Adipocyte (in vitro differentiated cells): Measurements from ENCODE around the gene AP2A2.

Experiments used
- DNase-seq: peaks from one replicate; pipeline ENCODE4 v3.0.0-alpha.2; 2015; ENCODE audit warnings: low read depth
- H3K27me3 ChIP-seq: replicated peaks from 2 replicates; pipeline ENCODE4 v1.7.0; 2013; ENCODE audit warnings: mild to moderate bottlenecking, low read length, moderate library complexity; ENCODE audit not compliant: control insufficient read depth, insufficient read depth
- H3K36me3 ChIP-seq: 2 replicates; pipeline ENCODE4 v1.7.0; 2013; ENCODE audit warnings: low read length, mild to moderate bottlenecking, moderate library complexity; ENCODE audit not compliant: control insufficient read depth, insufficient read depth, severe bottlenecking
- H3K4me1 ChIP-seq: 2 replicates; pipeline ENCODE4 v1.7.0; 2013; ENCODE audit warnings: mild to moderate bottlenecking, low read length, moderate library complexity; ENCODE audit not compliant: control insufficient read depth, insufficient read depth
- H3K4me3 ChIP-seq: 2 replicates; pipeline ENCODE4 v1.7.0; 2013; ENCODE audit warnings: mild to moderate bottlenecking, low read length, moderate library complexity
- H3K9ac ChIP-seq: 2 replicates; pipeline ENCODE4 v1.7.0; 2013; ENCODE audit warnings: mild to moderate bottlenecking, low read length, moderate library complexity
- H3K9me3 ChIP-seq: 2 replicates; pipeline ENCODE4 v1.7.0; 2013; ENCODE audit warnings: mild to moderate bottlenecking, low read length, moderate library complexity; ENCODE audit not compliant: control insufficient read depth

Gene AP2A2

DNA sequence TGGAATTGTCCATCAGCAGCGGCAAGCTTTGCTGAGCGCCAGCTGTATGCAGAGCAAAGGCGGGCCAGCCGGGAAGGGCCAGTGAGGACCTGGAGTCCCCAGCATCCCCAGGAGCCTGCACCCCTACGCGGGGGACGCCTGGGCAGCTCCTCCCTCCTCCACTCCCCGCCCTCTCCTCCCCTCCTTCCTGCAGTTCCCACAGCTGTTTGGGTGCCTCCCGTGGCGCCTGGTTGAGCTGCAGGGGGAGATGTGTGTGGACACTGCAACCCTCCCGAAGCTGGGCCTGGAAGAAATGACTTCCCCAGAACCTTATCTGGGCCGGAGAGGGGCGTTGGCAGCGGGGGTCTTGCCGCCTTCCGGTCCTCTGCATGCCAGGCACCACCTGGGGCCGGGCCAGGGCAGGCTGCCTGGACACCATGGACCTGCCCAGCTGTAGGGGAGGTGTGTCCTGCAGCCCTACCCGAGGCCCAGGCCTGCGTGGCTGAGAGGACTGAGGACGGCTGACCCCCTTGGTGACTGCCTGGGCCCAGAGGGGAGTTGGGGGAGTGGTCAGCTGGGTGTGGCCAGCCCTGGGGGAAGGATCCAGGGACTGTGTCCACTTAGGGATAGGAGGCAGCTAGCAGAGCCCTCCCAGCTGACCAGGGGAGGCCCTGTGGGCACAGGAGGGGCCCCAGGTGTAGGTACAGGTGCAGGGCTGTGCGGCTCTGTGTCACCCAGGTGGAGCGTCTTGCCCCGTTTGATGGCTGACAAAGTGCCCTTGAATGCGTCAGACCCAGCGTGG is 127.6 kb downstream of the AP2A2 start:
- Histone ChIP-seq H3K36me3 (no peaks in the 10 kb centered on the region), H3K9ac (no peak overlapping the region), H3K9me3 (no peaks in the 10 kb centered on the region), H3K4me1 (no peaks in the 10 kb centered on the region), H3K27me3 (peaks cover 44% of the 10 kb centered on the region), H3K4me3 (no peak overlapping the region)
- no peak for DNase-seq

DNA sequence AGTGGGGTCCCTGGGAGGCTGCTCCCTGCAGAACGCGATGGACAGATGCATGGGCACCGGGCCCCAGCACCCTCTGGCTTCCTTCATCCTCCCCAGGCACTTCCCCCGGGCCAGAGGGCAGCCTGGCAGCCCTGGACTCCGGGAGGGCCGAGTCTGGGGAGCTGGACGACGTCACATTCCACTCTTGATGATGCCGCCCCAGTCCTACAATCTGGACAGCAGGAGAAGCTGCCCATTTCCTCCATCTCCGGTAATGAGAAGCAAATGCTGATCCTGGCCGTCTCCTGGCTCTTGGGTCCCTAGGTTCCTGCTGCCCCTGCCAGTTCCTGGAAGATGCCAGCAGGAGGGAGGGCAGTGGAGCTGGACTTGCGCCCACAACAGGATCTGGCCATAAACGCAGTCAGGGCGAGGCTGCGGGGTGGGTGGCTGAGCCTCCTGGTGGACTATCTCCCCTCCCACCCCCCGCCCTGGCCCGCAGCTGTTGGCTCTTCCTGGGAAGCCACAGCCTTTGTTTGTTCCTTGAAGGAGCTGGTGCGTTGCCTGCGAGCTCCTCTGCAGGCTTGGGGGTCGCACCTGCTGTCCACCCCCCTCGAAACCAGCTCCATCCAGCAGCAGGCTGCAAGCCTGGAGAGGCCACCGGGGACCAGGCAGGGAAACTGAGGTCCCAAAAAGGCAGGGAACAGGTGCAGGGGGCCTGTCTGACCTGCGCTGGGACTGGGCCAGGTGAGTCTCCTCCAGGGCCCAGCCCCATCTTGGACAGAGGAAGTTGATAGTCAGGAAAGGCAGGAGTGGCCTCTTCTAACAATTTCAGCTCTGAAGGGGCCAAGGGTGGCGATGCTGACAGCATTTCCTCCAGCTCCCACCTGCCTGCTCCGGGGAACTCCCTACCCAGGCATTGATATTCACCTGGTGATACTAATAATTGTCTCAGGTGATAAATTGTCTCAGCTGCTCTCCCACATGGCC is 128.8 kb downstream of the AP2A2 start:
- no peaks in the 10 kb centered on the region for H3K36me3 ChIP-seq
- no peak overlapping the region for H3K4me3 ChIP-seq
- DNase-seq, result peak; percentile 47

DNA sequence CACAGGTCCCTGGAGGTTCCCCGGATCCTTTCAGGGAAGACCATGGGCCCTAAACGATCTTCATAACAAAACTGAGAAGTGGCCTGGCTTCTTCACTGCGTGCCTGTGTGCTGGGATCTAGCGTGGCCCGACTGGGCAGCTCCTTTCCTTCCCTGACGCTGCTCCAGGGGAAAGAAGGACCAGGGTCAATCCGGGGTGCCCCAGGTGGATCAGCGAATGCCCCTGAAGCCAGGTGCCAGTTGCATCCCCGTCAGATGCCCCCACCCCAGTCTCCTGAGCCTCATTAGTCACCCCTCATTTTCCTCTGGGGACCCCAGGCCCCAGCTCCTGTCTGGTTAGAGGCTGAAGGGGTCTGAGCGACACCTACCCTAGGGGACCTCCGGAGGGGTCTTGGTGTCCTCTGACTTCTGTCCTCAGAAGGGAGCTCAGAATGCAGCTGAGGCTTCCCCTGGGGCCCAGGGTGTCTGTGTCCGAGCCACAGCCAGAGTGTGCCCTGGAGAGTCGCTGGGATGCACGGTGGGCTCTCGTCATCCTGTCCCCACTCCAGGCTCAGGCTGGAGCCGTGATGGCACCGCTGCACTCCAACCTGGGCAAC is 129.5 kb downstream of the AP2A2 start:
- H3K9ac ChIP-seq, result no peak overlapping the region
- no peak for DNase-seq
- no peaks in the 10 kb centered on the region for H3K4me1 ChIP-seq
- no peaks in the 10 kb centered on the region for H3K36me3 ChIP-seq
- H3K27me3 ChIP-seq, result peaks cover 28% of the 10 kb centered on the region
- H3K4me3 ChIP-seq, result no peak overlapping the region
- H3K9me3 ChIP-seq, result no peaks in the 10 kb centered on the region

More for the DNA sequence above, 128.8 kb downstream of the AP2A2 start:
- no peaks in the 10 kb centered on the region for H3K9me3 ChIP-seq
- no peak overlapping the region for H3K9ac ChIP-seq
- H3K27me3 ChIP-seq, result peaks cover 34% of the 10 kb centered on the region
- H3K4me1 ChIP-seq, result no peaks in the 10 kb centered on the region

DNA sequence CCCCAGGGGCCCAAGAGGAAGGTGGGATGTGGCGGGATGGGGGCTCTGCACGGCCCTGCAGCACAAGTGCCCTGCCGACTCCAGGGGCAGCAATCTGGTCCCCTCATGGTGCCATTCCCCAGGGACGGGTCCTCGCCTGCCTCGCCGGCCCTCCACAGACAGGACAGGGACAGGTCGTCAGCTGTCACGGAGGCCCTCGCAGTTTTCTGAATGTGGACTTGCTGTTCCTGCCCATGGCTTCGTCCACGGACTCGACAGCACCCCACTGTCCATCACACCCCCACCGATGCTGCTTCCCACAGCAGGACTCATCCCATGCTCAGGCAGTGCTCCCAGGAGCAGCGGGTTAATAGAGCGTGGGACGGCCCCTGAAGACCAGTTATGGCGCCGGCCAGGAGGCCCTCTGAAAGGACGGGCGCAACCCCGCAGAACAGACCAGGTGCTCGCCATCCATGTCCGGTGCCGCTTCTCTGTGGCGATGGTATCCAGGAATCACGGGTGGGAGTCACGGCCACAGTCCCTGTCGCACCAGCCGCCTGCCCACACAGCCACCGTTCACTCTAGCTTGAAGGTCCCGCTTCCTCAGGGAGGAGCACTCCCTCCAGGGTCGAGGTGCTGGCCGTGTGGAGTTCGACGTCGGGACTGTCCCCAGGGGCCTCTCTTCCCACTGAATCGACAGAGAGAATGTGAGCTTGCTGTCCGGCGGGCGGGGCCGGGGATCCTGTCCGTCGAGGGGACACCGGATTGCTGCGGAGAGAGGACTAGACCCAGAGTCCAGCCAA is 130.5 kb downstream of the AP2A2 start:
- Histone ChIP-seq H3K36me3 (no peaks in the 10 kb centered on the region), H3K9ac (no peak overlapping the region), H3K27me3 (peaks cover 24% of the 10 kb centered on the region), H3K9me3 (no peaks in the 10 kb centered on the region), H3K4me3 (no peak overlapping the region), H3K4me1 (peaks cover 8% of the 10 kb centered on the region)
- DNase-seq, result no peak

DNA sequence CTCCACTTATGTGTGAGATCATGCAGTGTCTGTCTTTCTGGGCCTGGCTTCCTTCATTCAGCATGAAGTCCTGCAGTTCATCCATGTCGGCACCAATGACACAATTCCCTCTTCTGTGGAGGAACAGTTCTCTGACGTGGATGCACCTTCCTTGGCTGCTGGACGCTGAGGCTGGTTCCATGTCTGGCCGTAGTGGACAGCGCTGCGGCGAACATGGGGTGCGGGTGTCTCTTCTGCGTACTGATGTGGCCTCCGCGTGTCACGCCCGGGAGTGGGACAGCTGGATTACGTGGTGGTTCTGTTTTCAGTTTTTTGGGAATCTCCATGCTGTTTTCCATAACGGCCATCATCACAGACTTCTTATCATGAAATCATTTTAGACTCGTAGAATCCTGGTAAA is 132.1 kb downstream of the AP2A2 start:
- no peak overlapping the region for H3K4me3 ChIP-seq
- H3K4me1 ChIP-seq, result peaks cover 8% of the 10 kb centered on the region
- no peak overlapping the region for H3K9ac ChIP-seq
- peaks cover 24% of the 10 kb centered on the region for H3K27me3 ChIP-seq
- peaks cover 14% of the 10 kb centered on the region for H3K9me3 ChIP-seq
- DNase-seq, result no peak
- H3K36me3 ChIP-seq, result no peaks in the 10 kb centered on the region

DNA sequence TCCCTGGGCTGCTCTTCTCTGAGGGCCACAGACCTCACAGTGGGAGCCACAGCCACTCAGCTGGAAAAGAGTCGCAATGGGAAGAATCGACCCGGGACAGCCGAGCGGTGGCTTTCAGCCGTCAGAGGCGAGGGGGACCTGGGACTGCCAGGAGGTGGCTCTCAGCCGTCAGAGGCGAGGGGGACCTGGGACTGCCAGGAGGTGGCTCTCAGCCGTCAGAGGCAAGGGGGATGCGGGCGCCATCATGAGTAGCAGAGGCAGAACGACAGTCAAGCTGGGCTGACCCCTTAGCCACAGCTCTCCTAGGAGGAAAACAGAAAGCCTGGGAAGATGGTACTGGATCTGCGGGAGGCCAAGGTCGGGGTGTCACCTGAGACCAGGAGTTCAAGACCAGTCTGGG is 134.1 kb downstream of the AP2A2 start:
- DNase-seq, result no peak
- Histone ChIP-seq H3K27me3 (peaks cover 13% of the 10 kb centered on the region), H3K9me3 (peaks cover 22% of the 10 kb centered on the region), H3K4me3 (no peak overlapping the region), H3K36me3 (no peaks in the 10 kb centered on the region), H3K9ac (no peak overlapping the region), H3K4me1 (peaks cover 8% of the 10 kb centered on the region)

DNA sequence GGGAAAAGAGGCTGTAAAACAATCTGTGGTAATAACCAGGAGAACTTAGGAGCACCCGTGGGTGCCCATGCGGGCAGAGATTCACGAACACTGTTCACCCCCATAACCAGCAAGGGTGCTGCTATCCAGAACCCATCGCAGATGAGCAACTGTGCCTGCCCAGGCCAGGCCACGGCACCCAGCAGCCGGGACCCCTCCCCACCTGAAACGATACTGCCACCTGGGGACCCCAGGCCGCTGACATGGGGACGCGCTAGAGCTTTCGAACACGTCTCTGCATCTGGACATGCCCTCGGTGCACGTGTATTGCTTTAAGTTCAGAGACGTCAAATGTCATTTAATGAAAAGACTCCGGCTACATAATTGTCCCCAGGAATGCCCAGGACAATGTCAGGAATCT is 134.7 kb downstream of the AP2A2 start:
- Histone ChIP-seq H3K9ac (no peak overlapping the region), H3K4me1 (peaks cover 8% of the 10 kb centered on the region), H3K36me3 (no peaks in the 10 kb centered on the region), H3K27me3 (peaks cover 10% of the 10 kb centered on the region), H3K9me3 (peaks cover 22% of the 10 kb centered on the region), H3K4me3 (no peak overlapping the region)
- no peak for DNase-seq

DNA sequence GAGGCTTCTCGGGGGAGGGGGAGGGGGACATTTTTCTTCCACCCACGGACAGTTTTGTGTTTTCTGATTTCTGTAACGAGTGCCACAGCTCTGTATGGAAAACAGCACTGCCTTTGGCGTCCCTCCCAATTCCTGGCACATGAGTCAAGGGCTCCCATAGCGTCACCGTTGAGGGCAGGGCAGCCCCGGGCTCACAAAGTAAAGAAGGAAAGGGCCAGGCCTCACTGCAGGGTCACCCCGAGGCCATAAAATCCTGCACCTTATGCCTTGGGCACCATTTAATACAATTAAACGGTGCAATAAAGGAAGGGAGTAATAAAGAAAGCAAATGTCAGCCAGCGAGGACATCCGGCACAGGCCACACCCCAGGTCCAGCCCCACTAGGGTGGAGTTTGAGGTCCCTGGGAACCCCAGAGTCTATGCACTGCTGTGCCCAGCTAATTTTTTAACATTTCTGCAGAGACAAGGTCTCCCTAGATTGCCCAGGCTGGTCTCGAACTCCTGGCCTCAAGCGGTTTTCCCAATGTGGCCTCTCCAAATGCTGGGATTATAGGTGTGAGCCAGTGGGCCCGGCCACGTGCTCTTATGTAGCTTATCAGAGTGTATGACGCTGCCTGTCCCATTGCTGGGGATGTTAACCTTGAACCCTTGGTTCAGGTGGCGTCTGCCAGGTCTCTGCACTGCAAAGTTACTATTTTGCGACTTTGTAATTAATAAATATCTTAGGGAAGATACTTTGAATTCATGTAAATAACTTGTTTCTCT is 135.4 kb downstream of the AP2A2 start:
- H3K4me3 ChIP-seq, result no peak overlapping the region
- no peak overlapping the region for H3K9ac ChIP-seq
- H3K27me3 ChIP-seq, result peaks cover 10% of the 10 kb centered on the region
- peak; percentile 89 for DNase-seq
- H3K9me3 ChIP-seq, result peaks cover 22% of the 10 kb centered on the region
- no peaks in the 10 kb centered on the region for H3K36me3 ChIP-seq
- H3K4me1 ChIP-seq, result peaks cover 8% of the 10 kb centered on the region
